Measurements from ENCODE around the gene HBD.

The HBD gene

GRCh38 chr11:5274395-5274794 is 40.1 kb upstream of the HBD start:
- Histone ChIP-seq H3K27me3 (ENCODE audit: insufficient read depth, low read length, poor library complexity) (peaks cover 6% of the 10 kb centered on the region), H3K4me3 (ENCODE audit: low read depth in 1 of 2, low read length in 2 of 2) (no peak overlapping the region), H2AFZ (ENCODE audit: low read depth, low read length) (no peak overlapping the region), H3K79me2 (ENCODE audit: insufficient read depth, low read length) (no peaks in the 10 kb centered on the region), H3K4me1 (ENCODE audit: insufficient read depth, low read length) (no peaks in the 10 kb centered on the region), H3K9ac (ENCODE audit: low read depth, low read length) (no peak overlapping the region), H3K4me2 (ENCODE audit: insufficient read depth, low read length) (no peak overlapping the region), H3K36me3 (ENCODE audit: insufficient read depth, low read length) (no peaks in the 10 kb centered on the region), H3K9me3 (ENCODE audit: insufficient read depth, low read length, severe bottlenecking) (no peaks in the 10 kb centered on the region), H4K20me1 (ENCODE audit: insufficient read depth, low read length) (no peaks in the 10 kb centered on the region), H3K27ac (ENCODE audit: low read length) (no peak overlapping the region)
- DNase-seq (no peak), ATAC-seq (ENCODE audit: insufficient read depth, low read depth) (no peak)
- no peak for TF ChIP-seq CTCF (IDR thresholded peaks at IDR 0.05; ENCODE audit: borderline replicate concordance, extremely low read depth, low read length, poor library complexity, severe bottlenecking)
- no peak for TF ChIP-seq EZH2 (IDR thresholded peaks at IDR 0.05; ENCODE audit: borderline replicate concordance, low read depth, low read length, severe bottlenecking)

- Histone ChIP-seq H3K4me2 (ENCODE audit: insufficient read depth, low read length) (no peak overlapping the region), H3K9me3 (ENCODE audit: insufficient read depth, low read length, severe bottlenecking) (no peaks in the 10 kb centered on the region), H3K4me3 (ENCODE audit: low read depth in 1 of 2, low read length in 2 of 2) (no peak overlapping the region), H4K20me1 (ENCODE audit: insufficient read depth, low read length) (no peaks in the 10 kb centered on the region), H3K27me3 (ENCODE audit: insufficient read depth, low read length, poor library complexity) (peaks cover 6% of the 10 kb centered on the region), H3K79me2 (ENCODE audit: insufficient read depth, low read length) (no peaks in the 10 kb centered on the region), H3K36me3 (ENCODE audit: insufficient read depth, low read length) (no peaks in the 10 kb centered on the region), H2AFZ (ENCODE audit: low read depth, low read length) (no peak overlapping the region), H3K27ac (ENCODE audit: low read length) (no peak overlapping the region), H3K9ac (ENCODE audit: low read depth, low read length) (no peak overlapping the region), H3K4me1 (ENCODE audit: insufficient read depth, low read length) (no peaks in the 10 kb centered on the region)
- no peak for DNase-seq
- no peak for ATAC-seq (ENCODE audit: insufficient read depth, low read depth)
- TF ChIP-seq CTCF (IDR thresholded peaks at IDR 0.05; ENCODE audit: borderline replicate concordance, extremely low read depth, low read length, poor library complexity, severe bottlenecking), result no peak
- TF ChIP-seq EZH2 (IDR thresholded peaks at IDR 0.05; ENCODE audit: borderline replicate concordance, low read depth, low read length, severe bottlenecking), result no peak
These were observed 38.2 kb upstream of the HBD start for GRCh38 chr11:5272395-5273017.

GRCh38 chr11:5269715-5270147 is 35.4 kb upstream of the HBD start, which contains the start of gene HBE1:
Gene HBE1 (minus strand): TSS chr11:5269945. CDS start chr11:5269890, 55 bp downstream.
- DNase-seq (no peak), ATAC-seq (ENCODE audit: insufficient read depth, low read depth) (no peak)
- no peak within 1 kb of the TSS for H2AFZ ChIP-seq (ENCODE audit: low read depth, low read length)
- no peaks in the 10 kb centered on the region for H4K20me1 ChIP-seq (ENCODE audit: insufficient read depth, low read length)
- H3K36me3 ChIP-seq (ENCODE audit: insufficient read depth, low read length), result no peaks in the 10 kb centered on the region
- H3K9me3 ChIP-seq (ENCODE audit: insufficient read depth, low read length, severe bottlenecking), result no peaks in the 10 kb centered on the region
- no peak within 1 kb of the TSS for H3K9ac ChIP-seq (ENCODE audit: low read depth, low read length)
- TF ChIP-seq EZH2 (IDR thresholded peaks at IDR 0.05; ENCODE audit: borderline replicate concordance, low read depth, low read length, severe bottlenecking) (no peak), CTCF (IDR thresholded peaks at IDR 0.05; ENCODE audit: borderline replicate concordance, extremely low read depth, low read length, poor library complexity, severe bottlenecking) (no peak)
- H3K4me2 ChIP-seq (ENCODE audit: insufficient read depth, low read length), result no peak within 1 kb of the TSS
- H3K4me1 ChIP-seq (ENCODE audit: insufficient read depth, low read length), result no peaks in the 10 kb centered on the region
- no peaks in the 10 kb centered on the region for H3K79me2 ChIP-seq (ENCODE audit: insufficient read depth, low read length)
- H3K27me3 ChIP-seq (ENCODE audit: insufficient read depth, low read length, poor library complexity), result peaks cover 11% of the 10 kb centered on the region
- no peak within 1 kb of the TSS for H3K27ac ChIP-seq (ENCODE audit: low read length)
- no peak within 1 kb of the TSS for H3K4me3 ChIP-seq (ENCODE audit: low read depth in 1 of 2, low read length in 2 of 2)

Measured in DND-41 (cell line).